Activated CD4-positive, CD25-positive, alpha-beta regulatory T cell treated with anti-CD3 and anti-CD28 coated beads, Interleukin-2, amount 50 U/mL, for 24 hours (primary cell): ENCODE measurements around the gene TTC22.

Experiments used
- ATAC-seq, 2 donors: fragments of 150-1000 bp; cut with Tn5 transposase; one replicate each; pipeline ENCODE4 v1.10.0; 2021; ENCODE audit warnings: mild to moderate bottlenecking in 1 of 2, moderate library complexity in 1 of 2

TTC22 gene

DNA sequence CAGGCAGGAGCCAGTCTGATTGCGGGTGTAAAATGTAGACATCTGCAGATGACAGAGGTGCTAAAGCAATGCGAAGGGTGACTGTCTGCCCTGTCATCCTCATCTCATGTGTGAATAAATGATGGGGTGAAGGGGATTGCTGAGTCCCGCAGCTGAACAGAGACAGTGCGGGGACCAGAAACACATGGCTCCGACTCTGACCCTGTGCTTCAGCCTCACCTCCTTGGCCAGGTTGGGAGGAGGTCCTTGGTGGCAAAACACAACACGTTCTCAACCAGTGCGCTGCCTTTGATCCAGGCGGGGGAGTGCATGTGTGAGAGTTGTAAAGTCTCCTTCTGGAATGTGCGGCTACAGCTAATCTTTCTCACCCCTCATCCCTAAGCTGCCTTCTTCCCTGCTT lies 32.0 kb upstream of the TTC22 start:
- no peak for ATAC-seq

DNA sequence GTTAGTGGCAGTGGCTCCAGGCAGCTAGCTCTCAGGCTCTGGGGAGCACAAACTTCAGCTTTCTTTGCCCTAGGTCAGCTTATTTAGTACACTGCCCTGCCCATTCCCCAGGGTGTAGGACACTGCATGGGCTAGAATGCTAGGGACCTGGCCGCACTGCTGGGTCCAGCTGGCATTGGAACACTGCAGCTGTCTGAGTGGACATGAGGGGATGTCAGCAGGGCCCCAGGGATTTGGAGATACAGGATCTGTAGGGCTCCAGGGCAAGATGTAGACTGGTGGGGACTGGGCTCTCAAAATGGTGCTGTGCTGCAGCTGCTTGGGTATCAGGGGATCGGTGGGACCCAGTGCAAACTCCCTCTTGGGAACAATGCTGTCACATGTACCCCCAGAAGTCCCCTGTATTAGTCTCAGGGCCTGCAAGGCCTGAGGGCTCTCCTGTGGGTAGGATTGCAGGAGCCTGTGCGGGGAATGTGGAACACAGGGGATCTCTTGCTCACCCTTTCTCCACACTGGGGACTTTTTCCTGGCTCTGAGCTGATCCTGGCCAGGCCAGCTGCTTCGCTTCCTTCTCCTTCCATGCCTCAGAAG lies 25.2 kb upstream of the TTC22 start:
- no peak for ATAC-seq

DNA sequence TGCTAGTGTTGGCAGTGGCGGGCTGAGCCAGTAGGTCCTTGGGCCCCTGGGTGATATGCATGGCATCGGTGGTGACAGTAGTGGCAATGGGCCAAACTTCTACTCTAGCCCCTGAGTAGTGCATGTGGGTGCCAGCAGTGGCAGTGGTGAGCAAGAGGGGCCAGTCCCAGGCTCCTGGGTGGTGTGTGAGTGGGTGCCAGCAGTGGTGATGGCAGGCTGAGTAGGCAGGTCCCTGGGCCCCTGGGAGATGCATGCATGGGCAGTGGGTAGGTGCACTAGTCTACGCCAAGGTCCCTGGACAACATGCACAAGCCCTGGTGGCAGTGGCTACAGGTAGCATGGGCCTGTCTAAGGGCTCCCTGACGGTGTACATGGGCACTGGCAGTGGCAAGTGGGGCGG lies 24.6 kb upstream of the TTC22 start:
- no peak for ATAC-seq

DNA sequence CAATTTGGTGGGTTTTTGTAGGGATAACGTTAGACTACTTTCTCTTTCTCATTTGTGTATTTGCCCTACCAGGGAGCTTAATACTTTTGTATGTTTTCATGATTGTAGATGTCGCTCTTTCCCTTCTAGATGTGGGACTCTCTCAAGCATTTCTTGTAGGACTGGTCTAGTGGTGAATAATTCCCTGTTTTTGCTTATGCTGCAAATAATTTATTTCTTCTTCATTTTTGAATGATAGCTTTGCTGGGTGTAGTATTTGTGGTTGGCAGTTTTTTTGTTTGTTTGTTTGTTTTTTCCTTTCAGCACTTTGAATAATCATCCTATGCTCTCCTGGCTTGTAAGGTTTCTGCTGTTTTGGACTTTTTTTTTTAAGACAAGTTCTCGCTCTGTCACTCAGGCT lies 22.5 kb upstream of the TTC22 start:
- ATAC-seq: no peak

DNA sequence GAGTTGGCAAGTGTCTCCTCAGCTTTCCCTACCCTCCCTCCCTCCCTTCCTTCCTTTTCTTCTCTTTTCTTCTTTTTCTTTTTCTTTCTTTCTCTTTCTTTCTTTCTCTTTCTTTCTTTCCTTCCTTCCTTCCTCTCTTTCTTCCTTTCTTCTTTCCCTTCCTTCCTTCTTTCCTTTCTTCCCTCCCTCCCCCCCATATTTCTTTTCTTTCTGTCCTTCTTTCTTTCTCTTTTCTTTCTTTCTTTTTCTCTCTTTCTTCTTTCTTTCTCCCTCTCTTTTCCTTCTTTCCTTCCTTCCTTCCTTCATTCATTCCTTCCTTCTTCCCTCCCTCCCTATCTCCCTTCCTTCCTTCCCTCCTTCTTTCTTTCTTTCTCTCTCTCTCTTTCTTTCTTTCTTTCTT lies 18.6 kb upstream of the TTC22 start:
- no peak for ATAC-seq

DNA sequence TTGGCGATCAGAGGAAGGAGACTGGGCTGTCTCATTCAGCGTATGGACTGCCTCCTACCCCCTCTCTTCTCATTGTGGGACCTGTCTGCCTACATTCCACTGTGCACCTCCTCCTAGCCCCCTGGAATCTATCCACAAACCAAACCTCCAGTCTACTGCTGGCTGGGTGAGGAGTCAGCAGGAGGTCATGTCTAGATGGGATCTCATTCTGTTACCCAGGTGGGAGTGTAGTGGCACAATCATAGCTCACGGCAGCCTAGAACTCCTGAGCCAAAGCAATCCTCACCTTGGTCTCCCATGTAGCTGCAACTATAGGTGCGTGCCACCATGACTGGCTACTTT lies 18.0 kb upstream of the TTC22 start:
- no peak for ATAC-seq

DNA sequence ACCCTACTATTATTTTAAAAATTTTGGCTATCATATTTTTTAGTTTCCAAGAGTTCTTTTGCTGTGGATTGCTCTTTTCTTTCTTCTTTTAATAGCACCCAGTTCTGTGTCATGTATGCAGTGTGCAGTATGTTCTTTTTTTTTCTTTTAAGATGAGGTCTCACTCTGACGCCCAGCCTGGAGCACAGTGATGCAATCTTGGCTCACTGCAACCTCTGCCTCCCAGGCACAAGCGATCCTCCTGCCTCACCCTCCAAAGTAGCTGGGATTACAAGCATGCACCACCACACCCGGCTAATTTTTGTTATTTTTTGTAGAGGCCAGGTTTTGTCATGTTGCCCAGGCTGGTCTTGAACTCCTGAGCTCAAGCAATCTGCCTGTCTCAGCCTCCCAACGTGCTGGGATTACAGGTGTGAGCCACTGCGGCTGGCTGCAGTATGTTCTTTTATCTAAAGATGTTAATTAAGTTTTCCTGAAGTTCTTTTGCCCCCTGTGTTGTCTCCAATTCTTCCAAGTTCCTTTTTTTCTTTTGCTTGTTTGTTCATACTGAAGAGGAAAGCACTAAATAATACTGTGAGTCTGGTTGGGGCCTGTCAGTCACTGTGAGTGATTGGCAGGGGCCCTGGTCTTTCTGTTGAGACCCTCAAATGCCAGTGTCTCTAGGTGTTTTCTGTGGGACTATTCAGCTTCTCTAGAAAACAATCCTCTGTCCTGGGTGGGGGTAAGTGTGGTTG lies 17.5 kb upstream of the TTC22 start:
- no peak for ATAC-seq

DNA sequence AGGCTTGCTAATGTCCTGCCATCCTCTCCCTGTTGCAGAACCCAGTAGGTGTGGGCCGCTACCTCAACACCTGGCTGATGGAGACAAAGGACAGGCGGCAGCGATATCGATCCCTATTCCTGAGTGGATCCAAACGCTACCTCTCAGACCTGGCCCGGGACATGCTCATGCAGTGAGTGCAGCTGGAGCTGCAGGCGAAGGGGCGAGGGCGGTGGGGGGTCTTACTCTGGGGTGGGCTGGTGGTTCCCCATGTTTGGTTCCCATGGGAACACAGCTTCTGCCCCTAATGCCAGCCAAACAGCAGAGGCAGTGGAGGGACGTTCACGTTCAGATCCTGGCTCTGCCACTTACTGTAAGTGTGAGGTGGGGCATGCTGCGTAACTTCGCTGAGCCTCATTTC lies 15.8 kb upstream of the TTC22 start:
- no peak for ATAC-seq

DNA sequence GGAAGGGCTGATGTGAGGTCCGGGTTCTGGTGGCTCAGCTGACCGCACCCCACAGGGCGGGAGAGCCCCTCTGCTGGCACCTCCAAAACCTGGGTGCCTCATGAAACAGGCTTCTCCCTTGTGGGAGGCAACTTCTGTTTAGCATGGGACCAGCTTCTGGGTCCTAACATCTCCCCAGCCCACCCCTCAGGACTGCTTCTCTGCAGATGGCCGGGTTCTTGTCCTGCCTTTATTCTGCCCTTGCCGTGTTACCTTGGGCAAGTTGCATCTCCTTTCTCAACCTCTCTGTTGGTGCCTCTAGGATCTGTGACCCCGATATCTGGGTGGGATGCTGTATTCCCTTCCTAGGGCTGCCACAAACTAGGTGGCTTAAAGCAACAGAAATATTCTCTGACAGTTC lies 15.0 kb upstream of the TTC22 start:
- ATAC-seq: no peak

DNA sequence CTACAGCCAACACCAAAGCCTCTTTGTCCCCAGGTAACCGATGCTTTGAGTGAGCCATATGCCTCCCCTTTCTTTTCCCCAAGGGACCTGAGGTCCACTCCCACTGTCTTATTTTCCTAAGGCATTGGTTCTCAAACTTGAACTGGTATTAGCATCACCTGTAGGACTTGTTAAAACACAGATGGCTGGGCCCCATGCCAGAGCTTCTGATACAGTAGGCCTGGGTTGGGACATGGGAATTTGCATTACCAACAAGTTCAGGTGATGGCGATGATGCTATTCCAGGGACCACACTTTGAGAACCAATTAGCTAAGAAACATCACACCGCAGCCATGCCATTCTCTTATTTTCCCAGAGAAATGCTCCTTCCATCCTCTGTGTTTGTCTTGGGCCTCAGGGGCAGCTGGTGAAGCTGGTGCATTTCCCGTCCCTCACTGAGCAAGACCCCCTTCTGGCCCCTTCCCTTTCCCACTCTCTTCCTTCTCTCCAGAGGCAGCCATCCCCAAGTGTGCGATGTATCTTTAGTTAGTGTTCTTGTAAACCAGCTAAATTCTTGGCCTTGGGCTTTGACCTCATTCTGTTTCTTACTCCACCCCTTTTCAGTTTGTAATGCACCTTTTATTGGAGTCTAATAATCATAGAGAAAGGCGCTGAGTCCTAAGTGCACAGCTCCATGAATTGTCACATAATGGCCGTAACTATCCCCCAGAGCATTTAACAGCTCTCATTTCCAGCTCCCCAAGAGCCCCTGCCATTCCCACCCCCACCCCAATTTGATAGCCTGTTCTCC lies 14.2 kb upstream of the TTC22 start:
- no peak for ATAC-seq

DNA sequence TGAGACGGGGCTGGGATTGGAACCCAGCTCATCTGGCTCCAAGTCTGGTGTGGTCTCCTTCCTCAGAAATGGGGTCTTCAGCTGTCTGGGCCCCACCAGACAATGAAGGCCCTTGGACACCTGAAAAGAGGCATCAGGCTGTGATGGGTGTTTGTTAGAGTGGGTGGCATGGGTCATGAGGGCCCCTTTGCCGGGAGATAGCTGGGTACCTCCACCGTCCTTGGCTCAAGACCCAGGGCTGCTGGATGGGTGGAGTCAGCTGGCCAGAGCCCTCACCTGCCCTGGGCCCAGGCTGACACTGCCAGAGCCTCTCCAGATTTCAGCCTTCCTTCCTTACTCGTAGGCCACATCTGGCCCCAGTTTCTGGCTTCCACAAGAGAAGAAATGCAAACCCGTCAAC lies 13.4 kb upstream of the TTC22 start:
- no peak for ATAC-seq

DNA sequence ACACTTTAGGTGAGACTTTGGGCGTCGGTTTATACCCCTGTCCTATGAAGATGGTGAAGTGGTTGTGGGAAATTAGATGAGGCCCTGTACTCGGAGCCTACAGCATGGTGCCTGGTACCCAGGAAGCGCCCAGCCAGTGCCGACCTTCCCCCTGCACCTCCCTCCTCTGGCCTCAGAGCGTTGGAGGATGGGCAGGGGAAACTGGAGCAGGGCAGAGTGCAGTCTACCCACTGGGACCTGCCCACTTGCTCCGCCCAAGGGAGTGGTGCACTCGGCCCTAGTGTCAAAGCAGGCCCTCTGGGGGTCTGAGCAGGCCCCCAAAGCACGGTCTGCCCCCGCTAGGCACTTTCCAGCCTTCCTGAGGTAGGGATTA lies 13.0 kb upstream of the TTC22 start:
- ATAC-seq: no peak

DNA sequence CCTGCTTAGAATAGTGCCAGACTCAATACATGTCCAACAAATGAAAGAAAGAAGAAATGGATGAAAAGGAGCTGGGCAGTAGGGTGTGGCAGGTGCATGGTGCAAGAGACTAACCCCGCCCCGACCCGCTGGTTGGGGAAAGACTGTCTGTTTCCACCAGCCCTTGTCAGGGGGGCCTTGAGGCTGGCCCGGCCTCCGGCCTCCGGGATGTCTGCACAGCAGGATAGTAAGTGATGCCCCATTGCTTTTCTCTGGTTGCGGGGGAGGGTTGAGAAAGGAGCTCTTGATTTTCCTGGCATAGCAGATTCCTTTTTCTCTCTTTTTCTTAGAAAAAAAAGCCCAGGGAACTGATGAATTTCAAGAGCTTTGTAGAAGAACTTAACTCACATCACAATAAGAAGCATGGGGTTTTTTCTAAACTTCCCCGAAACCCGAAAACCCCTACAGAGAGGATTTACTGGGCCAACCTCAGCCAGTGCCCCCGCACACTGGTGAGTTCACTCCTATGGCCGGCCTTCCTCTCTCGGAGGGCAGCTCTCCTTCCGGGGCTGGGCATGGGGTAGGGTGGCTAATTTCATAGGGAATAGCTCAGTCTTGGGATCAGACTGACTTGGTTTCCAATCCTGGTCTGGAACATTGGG lies 12.5 kb upstream of the TTC22 start:
- no peak for ATAC-seq

DNA sequence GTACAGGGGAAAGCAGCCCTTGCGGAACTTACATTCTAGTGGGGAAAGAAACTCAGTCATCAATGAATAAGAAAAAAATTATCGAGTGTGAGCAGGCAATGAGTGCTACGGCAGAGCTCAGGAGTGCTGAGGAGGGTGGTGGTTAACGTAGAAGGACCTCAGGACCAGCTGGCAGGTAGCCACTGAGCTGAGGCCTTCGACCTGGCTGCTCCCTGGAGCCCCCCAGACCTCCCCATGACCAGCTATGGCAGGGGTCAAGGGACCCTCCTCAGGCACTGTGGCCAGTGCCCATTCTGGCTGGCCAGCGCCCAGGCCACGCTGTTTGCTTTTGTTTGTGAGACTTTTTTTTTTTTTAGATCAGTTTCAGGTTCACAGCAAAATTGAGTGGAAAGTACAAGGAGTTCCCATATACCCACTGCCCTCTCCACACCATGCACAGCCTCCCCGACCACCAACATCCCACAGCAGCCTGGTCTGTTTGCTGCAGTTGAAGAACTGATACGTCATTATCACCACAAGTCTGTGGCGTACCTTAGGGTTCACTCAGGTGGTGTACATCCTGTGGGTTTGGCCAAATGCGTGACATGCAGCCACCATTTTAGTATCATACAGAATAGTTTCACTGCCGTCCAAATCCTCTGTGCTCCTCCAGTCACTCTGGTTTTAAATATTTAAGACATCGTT lies 11.8 kb upstream of the TTC22 start:
- no peak for ATAC-seq

DNA sequence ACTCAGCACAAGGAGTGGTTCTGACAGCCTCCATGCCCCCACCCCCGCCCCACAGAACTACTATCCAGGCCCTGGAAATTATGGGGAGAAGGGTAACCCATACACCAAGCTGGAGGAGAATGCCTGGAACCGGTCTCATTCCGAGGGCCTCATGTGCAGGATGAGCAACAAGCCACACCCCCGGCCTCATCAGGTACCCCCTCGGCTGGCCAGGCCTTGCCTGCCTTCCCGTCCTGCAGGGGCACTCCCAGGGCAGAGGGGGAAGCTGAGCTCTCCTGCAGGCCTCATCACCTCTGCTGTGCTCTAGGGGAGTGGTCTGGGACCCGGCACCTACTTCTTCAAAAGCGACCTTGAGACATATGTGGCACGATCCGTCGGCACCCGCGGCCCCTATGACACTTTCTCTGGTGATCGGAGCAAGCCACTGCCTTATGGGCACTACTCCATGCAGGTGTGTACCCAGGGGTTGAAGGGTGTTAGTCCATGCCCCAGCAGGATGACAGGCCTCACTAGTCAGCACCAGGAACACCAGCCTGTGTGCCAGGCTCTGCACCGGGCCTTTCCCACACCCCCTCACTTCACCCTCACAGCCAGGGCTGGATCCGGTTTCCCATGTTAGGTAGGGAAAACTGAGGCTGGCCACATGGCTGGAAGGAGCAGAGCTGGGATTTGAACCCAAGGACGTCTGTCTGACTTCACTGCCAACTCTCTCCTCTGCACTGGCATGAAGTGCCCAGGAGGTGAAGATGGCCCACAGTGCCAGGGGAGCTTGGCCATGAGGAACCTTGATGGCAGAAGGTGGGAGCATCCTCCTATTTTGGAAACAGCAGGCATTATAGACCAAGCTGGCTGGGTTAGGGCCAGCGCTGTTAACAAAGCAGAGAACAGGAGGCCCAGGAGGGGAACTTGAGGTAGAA lies 10.9 kb upstream of the TTC22 start:
- ATAC-seq: no peak

DNA sequence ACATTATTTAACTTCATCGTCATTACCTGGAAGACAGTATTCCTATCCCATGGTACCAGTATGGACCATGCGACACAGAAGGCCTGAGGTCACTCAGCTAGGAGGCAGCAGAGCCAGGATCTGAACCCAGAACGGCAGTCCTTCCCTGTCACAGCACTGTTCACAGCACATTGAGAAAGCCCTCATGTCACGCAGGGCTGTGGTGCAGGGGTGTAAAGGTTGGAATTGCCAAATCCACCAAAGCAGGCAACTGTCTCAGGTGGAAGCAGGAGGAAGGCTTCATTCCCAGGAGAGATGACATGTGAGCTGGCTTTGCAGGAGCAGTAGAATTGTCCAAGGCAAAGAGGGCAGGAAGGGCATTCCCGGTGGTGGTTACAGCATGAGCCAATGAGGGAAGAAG lies 9.9 kb upstream of the TTC22 start:
- ATAC-seq: no peak

DNA sequence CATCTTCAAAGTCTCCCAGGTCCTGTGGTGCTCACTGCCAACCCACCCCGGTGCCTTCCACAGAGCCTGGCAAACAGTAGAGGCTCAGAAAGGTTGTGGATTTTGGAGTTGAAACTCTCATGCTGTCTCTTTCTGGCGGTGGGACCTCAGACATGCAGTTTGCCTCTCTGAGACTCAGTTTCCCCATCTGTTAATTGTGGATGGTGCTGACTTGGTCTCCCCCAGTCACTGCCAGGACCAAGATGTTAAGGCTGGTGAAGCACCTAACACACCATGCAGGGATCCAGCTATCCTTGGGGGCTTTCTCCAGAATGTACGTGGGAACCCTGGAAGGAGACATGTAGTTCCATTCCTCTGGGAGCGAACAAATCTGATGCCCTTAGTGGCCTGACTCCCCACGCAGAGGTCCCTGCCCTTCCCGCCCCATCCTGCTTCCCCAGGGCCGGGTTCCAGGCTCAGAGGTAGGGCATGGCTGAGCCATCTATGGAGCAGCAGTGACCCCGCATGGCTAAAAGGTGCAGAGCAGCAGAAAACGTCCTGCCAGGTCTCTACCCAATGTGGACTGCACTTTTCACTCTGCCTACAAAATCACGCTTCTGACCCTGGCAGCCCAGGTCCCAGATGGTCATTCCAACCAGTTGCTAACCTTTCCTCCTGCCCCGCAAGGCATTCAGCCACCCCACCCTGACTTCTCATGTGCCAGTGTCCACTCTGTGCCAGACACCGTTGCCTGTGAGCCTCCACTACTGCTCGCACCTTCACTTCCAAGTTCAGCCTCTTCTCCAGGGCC lies 9.2 kb upstream of the TTC22 start:
- ATAC-seq: peak; percentile 72 to 79

DNA sequence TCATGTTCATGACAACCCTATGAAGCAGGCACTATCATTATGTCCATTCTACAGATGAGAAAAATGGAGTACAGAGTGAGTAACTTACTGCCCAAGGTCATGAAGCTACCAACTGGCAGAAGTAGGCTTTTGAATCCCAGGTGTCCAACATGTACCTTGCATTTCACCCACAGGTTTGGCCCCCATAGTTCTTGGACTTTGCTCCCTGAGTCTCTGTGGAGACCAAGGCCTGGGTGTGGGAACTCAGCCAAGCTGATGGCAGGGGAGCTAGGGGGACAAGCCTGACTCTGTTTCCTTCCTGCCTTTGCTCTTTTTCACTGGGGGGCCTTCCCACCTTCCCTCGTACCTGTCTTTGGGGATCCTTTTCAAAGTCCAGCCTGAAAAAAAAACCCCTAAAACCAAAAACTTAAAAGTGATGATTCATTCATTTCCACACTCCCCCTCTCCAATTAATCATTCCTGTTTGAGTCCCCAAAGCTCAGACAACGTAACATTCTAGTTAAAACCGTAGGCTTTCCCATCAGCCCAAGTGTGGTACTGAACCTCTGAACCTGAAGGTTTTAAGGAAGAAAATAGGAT lies 8.5 kb upstream of the TTC22 start:
- no peak for ATAC-seq

DNA sequence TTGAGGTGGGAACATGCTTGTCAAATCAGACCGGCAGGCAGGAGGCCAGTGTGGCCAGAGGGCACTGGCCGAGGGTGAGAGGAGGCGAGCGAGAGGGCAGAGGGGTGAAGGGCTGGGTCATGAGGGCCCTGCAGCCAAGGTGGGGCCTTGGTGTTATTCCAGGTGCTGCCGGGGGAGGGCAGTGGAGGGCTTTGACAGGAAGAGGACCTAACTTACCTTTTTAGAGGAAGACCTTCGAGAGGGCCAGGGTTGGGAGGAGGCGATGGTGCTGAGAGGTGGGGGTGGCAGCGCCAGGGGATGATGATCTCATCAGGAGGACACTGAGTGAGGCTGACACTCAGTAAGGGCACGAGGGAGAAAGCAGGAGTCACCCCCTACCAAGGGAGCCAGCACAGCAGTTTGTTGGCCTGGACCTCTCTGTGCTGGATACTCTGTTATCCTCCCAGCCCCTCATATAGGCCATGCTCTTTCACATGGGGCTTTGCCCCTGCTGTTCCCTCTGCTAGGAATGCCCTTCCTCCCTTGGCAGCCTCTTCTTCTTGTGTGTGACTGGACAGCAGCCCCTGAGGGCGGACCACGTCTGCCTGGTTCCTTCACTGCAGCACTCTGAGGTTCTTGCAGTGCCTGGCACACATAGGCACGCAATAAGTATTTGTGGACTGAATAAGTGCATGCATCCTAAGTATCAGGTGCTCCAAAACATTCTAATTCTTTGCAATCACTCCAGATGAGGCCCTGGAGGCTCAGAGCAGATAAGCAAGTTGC lies 7.5 kb upstream of the TTC22 start:
- ATAC-seq: no peak

DNA sequence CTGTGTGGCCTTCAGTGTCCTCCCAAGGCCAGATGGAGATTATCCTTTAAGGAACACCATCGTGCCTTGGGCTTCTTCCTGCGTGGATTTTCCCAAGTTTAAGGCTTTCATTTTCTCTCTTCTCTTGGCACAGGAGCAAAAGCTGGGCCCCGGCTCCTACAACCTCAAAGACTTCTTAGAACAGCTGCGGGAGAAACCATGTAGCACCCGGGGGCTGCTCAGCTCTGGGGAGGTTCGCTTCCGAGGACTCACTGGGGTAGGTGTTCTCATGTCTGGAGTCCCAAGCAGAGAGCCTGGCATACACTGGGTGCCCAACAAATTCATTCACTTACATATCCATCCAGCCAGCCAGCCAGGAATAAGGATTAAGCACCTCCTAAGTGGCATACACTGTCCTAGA lies 6.6 kb upstream of the TTC22 start:
- ATAC-seq: no peak
